Neural cell (in vitro differentiated cells): Measurements from ENCODE around the gene ACOX3. TPM values are rescaled to one million over a fixed set of nuclear protein-coding genes. Genes with fewer than 3 reads are reported as not detected.

Source experiments
- H2AFZ ChIP-seq: fragments of 200-600, 300-800 bp; sonication (generic), shearing (Covaris generic); 2 replicates; pipeline ENCODE4 v1.6.0; 2014; ENCODE audit warnings: low read depth, mild to moderate bottlenecking, antibody characterized with exemption, low read length, moderate library complexity
- H3F3A ChIP-seq: fragments of 200-600 bp; shearing (Covaris generic); 2 replicates; pipeline ENCODE4 v1.6.1; 2016; ENCODE audit warnings: mild to moderate bottlenecking, moderate library complexity, mixed read lengths, antibody characterized with exemption, low read length; ENCODE audit not compliant: insufficient read depth, poor library complexity, severe bottlenecking
- H3K27ac ChIP-seq: fragments of 200-600, 300-800 bp; sonication (generic), shearing (Covaris generic); 2 replicates; pipeline ENCODE4 v1.5.1; 2014; ENCODE audit warnings: mild to moderate bottlenecking, low read length, moderate library complexity
- H3K27me3 ChIP-seq: fragments of 300-800, 200-600 bp; sonication (generic), shearing (Covaris generic); 2 replicates; pipeline ENCODE4 v1.6.0; 2014; ENCODE audit warnings: mild to moderate bottlenecking, low read depth, low read length, moderate library complexity; ENCODE audit not compliant: insufficient read depth
- H3K36me3 ChIP-seq: fragments of 300-800, 200-600 bp; sonication (generic), shearing (Covaris generic); 2 replicates; pipeline ENCODE4 v1.5.1; 2014; ENCODE audit warnings: mild to moderate bottlenecking, antibody characterized with exemption, low read length, moderate library complexity; ENCODE audit not compliant: insufficient read depth
- H3K4me2 ChIP-seq: fragments of 300-800, 200-600 bp; sonication (generic), shearing (Covaris generic); 2 replicates; pipeline ENCODE4 v1.6.0; 2014; ENCODE audit warnings: mild to moderate bottlenecking, low read length
- H3K4me3 ChIP-seq: fragments of 300-800, 200-600 bp; sonication (generic), shearing (Covaris generic); 2 replicates; pipeline ENCODE4 v1.5.1; 2014; ENCODE audit warnings: mild to moderate bottlenecking, low read length, moderate library complexity
- H3K79me2 ChIP-seq: fragments of 200-600 bp; shearing (Covaris generic); replicated peaks from 2 replicates; pipeline ENCODE4 v1.6.0; 2014; ENCODE audit warnings: mild to moderate bottlenecking, low read length, moderate library complexity; ENCODE audit not compliant: insufficient read depth
- H3K9ac ChIP-seq: fragments of 300-800, 200-600 bp; sonication (generic), shearing (Covaris generic); 2 replicates; pipeline ENCODE4 v1.6.1; 2016; ENCODE audit warnings: mild to moderate bottlenecking, low read length, mixed read lengths
- H3K9me2 ChIP-seq: fragments of 200-600 bp; shearing (Covaris generic); 2 replicates; pipeline ENCODE4 v1.6.1; 2016; ENCODE audit warnings: mild to moderate bottlenecking, low read length, mixed read lengths; ENCODE audit not compliant: insufficient read depth
- H3K9me3 ChIP-seq: fragments of 200-600, 300-800 bp; sonication (generic), shearing (Covaris generic); 2 replicates; pipeline ENCODE4 v1.6.1; 2016; ENCODE audit warnings: mild to moderate bottlenecking, mixed run types, low read length, moderate library complexity, mixed read lengths
- H4K20me1 ChIP-seq: fragments of 200-600 bp; shearing (Covaris generic); 2 replicates; pipeline ENCODE4 v1.6.1; 2016; ENCODE audit warnings: mild to moderate bottlenecking, mixed run types; ENCODE audit not compliant: insufficient read depth
- CTCF ChIP-seq: fragments of 450-650 bp; IDR thresholded peaks from 2 replicates; pipeline ENCODE4 v1.5.1; 2014; ENCODE audit warnings: antibody characterized with exemption, mild to moderate bottlenecking, moderate library complexity; ENCODE audit not compliant: poor library complexity, severe bottlenecking
- EP300 ChIP-seq: fragments of 450-650 bp; conservative IDR thresholded peaks from 2 replicates; pipeline ENCODE4 v1.6.1; 2014; ENCODE audit warnings: antibody characterized with exemption, mild to moderate bottlenecking, moderate library complexity; ENCODE audit not compliant: poor library complexity, severe bottlenecking
- EZH2 ChIP-seq: fragments of 200-600, 300-800 bp; shearing (Covaris generic), sonication (generic); IDR thresholded peaks from 2 replicates; pipeline ENCODE4 v1.6.1; 2014; ENCODE audit warnings: antibody characterized with exemption, low read length, borderline replicate concordance, mild to moderate bottlenecking; ENCODE audit not compliant: insufficient read depth, poor library complexity, severe bottlenecking
- MXI1 ChIP-seq: fragments of 450-650 bp; conservative IDR thresholded peaks from 2 replicates; pipeline ENCODE4 v1.6.1; 2014; ENCODE audit warnings: antibody characterized with exemption, mild to moderate bottlenecking; ENCODE audit not compliant: poor library complexity, severe bottlenecking
- POLR2AphosphoS5 ChIP-seq: IDR thresholded peaks from 2 replicates; pipeline ENCODE4 v1.6.1; 2012
- RAD21 ChIP-seq: fragments of 450-650 bp; conservative IDR thresholded peaks from 2 replicates; pipeline ENCODE4 v1.6.1; 2014; ENCODE audit warnings: antibody characterized with exemption, mild to moderate bottlenecking, moderate library complexity
- REST ChIP-seq: IDR thresholded peaks from 2 replicates; pipeline ENCODE4 v1.6.1; 2012; ENCODE audit warnings: borderline replicate concordance
- SMC3 ChIP-seq: fragments of 450-650 bp; conservative IDR thresholded peaks from 2 replicates; pipeline ENCODE4 v1.6.1; 2014; ENCODE audit warnings: antibody characterized with exemption, mild to moderate bottlenecking, moderate library complexity; ENCODE audit not compliant: poor library complexity
- TAF1 ChIP-seq: IDR thresholded peaks from 2 replicates; pipeline ENCODE4 v1.6.1; 2012; ENCODE audit warnings: low read depth
- polyA plus RNA-seq: library from polyadenylated mRNA; depleted of rRNA; stranded (reverse); fragments of >200 nt; gene quantifications from 2 replicates; pipeline ENCODE4 v1.2.3, GENCODE V29; 2014

ACOX3 gene
- polyA plus RNA-seq, 1 donor from 2014 or later = 13.2 TPM

- Histone ChIP-seq H3K4me2 (no peak overlapping the region), H3K36me3 (peaks cover 5% of the 10 kb centered on the region), H3K27ac (no peak overlapping the region), H3F3A (no peaks in the 10 kb centered on the region), H3K9me3 (no peaks in the 10 kb centered on the region), H3K27me3 (no peaks in the 10 kb centered on the region), H4K20me1 (no peaks in the 10 kb centered on the region), H3K9me2 (no peaks in the 10 kb centered on the region), H3K4me3 (no peak overlapping the region), H2AFZ (no peak overlapping the region), H3K9ac (no peak overlapping the region), H3K79me2 (no peaks in the 10 kb centered on the region)
- no peak for TF ChIP-seq SMC3
- TF ChIP-seq EZH2 = no peak
- no peak for TF ChIP-seq POLR2AphosphoS5
- TF ChIP-seq MXI1 = no peak
- TF ChIP-seq TAF1 = no peak
- TF ChIP-seq REST = no peak
- TF ChIP-seq RAD21 = no peak
- TF ChIP-seq CTCF = no peak
- no peak for TF ChIP-seq EP300
Observed at GRCh38 chr4:8465615-8466611, 25.4 kb upstream of the ACOX3 start.

GRCh38 chr4:8464381-8464780, 23.9 kb upstream of the ACOX3 start:
- TF ChIP-seq REST (no peak), EP300 (no peak), EZH2 (no peak), TAF1 (no peak), POLR2AphosphoS5 (no peak), CTCF (no peak), SMC3 (no peak), MXI1 (no peak), RAD21 (no peak)
- H3K4me3 ChIP-seq = no peak overlapping the region
- H3K36me3 ChIP-seq = peaks cover 5% of the 10 kb centered on the region

More at GRCh38 chr4:8464381-8464780, 23.9 kb upstream of the ACOX3 start:
- Histone ChIP-seq H3K9me3 (no peaks in the 10 kb centered on the region), H3K9ac (no peak overlapping the region), H3K27me3 (no peaks in the 10 kb centered on the region), H3K9me2 (no peaks in the 10 kb centered on the region), H3F3A (no peaks in the 10 kb centered on the region), H3K4me2 (no peak overlapping the region), H4K20me1 (no peaks in the 10 kb centered on the region), H2AFZ (no peak overlapping the region), H3K79me2 (no peaks in the 10 kb centered on the region), H3K27ac (no peak overlapping the region)
